A375 (cell line): Measurements from ENCODE around the gene VPS18. TPM values are rescaled to one million over a fixed set of nuclear protein-coding genes. Genes with fewer than 3 reads are reported as not detected.

Experiments
- small RNA-seq: library from RNA; depleted of rRNA; stranded (forward); fragments of <200 nt; gene quantifications from one replicate; pipeline ENCODE3, GENCODE V24; 2014
- total RNA-seq: library from RNA; depleted of rRNA; stranded (reverse); fragments of >200 nt; shearing (Covaris generic); gene quantifications from 2 replicates; pipeline ENCODE4 v1.2.3, GENCODE V29; 2014; rRNA removed

Gene VPS18, protein sequence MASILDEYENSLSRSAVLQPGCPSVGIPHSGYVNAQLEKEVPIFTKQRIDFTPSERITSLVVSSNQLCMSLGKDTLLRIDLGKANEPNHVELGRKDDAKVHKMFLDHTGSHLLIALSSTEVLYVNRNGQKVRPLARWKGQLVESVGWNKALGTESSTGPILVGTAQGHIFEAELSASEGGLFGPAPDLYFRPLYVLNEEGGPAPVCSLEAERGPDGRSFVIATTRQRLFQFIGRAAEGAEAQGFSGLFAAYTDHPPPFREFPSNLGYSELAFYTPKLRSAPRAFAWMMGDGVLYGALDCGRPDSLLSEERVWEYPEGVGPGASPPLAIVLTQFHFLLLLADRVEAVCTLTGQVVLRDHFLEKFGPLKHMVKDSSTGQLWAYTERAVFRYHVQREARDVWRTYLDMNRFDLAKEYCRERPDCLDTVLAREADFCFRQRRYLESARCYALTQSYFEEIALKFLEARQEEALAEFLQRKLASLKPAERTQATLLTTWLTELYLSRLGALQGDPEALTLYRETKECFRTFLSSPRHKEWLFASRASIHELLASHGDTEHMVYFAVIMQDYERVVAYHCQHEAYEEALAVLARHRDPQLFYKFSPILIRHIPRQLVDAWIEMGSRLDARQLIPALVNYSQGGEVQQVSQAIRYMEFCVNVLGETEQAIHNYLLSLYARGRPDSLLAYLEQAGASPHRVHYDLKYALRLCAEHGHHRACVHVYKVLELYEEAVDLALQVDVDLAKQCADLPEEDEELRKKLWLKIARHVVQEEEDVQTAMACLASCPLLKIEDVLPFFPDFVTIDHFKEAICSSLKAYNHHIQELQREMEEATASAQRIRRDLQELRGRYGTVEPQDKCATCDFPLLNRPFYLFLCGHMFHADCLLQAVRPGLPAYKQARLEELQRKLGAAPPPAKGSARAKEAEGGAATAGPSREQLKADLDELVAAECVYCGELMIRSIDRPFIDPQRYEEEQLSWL
- total RNA-seq, result 23.5 and 29.8 TPM in 2 replicates

DNA sequence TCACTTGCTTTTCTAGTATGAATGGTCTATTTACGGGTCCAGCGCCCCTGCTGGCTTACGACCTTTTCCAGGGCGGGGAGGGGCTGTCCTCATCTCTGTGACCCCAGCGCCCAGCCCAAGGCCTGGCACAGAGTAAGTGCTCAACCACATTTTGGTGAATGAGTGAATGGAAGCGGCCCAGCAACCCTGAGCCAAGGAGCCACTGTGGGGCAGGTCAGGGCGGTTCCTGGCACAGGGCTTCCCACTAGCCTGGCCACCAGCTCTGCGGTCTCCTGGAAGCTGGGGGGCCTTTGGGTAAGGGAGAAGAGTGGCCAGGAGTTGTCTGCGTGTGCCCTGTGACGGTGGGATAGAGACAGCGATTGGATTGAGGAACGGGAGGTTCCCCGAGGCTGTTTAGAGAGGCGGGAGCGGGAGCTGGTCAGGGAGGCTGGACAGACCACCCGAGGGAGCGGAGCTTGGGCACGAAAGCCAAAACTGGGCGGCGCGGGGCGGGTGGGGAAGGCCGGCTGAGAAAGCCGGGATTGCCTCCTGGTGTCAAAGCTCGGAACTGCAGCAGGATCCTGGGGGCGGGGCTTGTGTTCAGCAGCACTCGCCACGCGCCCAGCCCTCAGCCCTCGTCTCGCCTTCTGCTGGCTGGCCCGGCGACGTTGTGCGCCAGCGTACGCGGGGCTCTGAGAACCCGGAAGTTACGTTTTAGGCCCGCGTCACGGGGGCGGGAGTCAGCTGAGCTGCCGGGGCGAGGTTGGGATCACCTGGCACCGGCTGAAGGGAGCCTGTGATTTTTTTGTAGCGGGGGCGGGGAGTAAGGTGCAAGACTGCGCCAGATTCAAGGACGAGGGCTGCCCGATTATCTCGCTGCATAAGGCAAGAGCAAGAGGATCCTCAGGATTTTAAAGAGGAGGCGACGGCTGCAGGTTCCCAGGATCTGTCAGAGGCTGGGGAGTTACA, at the start of gene VPS18:
Gene VPS18 (plus strand): TSS at position 718 of the 948 bp plus-strand sequence. CDS start 319 bp downstream, outside the sequence.

DNA sequence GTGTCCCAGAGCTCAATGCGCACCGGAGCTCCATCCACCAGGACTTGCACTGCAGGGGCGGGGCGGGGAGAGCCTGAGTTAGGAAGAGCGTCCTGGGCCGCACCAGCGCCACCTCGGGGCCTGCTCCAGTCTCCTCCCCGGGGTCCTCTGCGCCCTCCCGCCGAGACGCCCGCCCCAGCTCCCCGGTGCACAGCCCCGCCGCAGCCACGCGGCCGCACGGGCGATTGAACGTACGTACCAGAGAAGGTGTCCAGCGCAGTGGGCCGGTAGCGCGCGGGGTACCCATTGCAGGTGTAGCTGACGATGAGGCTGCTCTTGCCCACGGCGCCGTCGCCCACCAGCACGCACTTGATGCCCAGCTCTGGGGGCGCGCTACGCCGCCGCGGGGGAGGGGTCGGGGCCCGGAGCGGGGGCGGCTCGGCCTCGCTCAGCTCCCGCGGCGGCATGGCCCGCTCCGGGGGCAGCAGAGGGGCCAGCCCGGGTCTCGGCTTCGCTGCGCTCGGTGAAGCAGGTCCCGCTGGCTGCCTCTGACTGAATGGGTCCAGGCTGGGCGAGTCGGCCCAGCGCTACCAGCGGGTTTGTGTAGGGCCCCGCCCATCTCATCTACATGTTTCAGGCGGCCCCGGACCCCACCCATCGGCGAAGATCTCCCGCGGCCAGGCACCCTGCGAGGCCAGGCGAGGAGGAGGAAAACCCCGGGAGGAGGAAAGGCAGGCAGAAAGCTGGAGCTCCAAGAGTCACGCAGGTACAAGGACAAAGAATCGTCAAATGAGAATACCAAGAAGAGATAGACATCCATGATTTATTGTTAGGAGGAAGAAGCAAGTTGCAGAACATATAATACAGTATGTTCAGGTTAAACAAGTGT, 20.3 kb upstream of the VPS18 start, which contains the start of gene RHOV:
Gene RHOV (minus strand): TSS at position 541 of the 868 bp plus-strand sequence. CDS start 95 bp downstream, at position 446.

DNA sequence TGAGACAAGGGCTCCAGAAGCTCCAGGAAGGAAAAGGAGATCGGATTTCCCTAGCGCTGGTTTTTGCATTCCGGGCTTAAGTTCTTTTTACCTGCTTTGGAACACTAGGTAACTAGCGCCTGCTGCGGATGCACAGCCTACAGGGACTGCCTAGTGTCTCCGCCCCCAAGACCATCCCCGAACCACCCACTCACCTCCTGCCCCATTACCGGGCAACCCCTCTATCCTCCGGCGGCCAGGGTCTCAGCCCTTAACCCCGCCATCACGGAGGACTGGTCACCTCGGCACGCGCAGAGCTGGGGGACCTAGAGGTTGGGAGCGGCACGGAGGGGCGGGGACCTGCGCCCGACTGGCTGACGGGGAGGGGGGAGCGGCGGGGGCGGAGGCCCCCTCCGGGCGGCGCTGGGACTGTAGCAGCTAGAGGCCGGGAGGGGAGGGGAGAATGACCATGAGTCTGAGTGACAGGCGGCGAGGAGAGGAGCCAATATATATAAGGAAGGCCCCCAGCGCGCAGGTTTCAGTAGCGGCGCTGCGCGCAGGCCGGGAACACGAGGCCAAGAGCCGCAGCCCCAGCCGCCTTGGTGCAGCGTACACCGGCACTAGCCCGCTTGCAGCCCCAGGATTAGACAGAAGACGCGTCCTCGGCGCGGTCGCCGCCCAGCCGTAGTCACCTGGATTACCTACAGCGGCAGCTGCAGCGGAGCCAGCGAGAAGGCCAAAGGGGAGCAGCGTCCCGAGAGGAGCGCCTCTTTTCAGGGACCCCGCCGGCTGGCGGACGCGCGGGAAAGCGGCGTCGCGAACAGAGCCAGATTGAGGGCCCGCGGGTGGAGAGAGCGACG, 34.8 kb downstream of the VPS18 start, which contains the start of gene DLL4:
Gene DLL4 (plus strand): TSS at position 520 of the 839 bp plus-strand sequence. CDS start 329 bp downstream, outside the sequence.

DNA sequence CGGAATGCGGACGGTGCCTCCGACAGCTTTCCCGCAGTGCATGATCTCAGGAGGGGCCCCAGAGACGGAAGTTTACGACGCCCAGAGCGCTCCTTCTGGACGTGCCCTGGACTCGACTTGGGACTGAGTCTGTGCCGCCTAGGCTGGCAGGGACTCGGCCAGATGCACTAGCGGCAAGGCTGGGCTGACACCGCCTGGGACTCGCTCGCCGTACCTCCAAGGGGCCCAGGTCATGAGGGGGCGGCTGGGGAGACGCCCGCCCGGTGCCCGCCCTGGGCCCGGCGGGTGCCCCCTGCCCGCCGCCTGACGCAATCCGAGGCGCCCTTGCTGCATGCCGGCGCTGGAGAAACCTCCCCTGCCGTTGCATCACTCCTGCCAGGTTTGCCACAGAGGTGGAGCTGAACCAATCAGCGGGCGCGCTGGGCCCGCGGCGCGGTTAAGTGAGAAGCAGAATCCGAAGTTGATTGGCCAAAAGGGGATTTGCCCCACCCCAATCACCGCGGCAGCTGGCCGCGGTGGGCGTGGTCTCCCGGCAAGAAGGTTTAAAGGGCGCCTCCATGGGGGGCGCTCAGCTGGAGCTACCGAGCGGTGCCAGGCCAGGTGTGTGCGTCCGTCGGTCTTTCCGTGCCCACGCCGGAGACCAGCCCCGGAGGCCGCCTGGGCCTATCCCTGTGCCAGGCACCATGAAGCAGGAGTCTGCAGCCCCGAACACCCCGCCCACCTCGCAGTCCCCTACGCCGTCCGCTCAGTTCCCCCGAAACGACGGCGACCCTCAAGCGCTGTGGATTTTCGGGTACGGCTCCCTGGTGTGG, 58.9 kb downstream of the VPS18 start, which contains the start of gene CHAC1:
Gene CHAC1 (plus strand): TSS at position 571 of the 812 bp plus-strand sequence. CDS start 113 bp downstream, at position 684.

Small RNAs within 50 kb of the gene (small RNA-seq; reads per million reads assigned to genes)
- not detected for gene AC025166.1
- gene ISCA1P4, result not detected

Other genes starting within 250 kb of the VPS18 start
- 28.1 and 29.8 TPM in 2 replicates for gene RAD51, start 199.3 kb upstream of the VPS18 start, total RNA-seq
- 20.3 and 23.7 TPM in 2 replicates for gene RMDN3, start 139.2 kb upstream of the VPS18 start, total RNA-seq
- 29.0 and 31.7 TPM in 2 replicates for gene GCHFR, start 130.4 kb upstream of the VPS18 start, total RNA-seq
- gene C15orf62, start 124.5 kb upstream of the VPS18 start, total RNA-seq, result 0.49 and 0.88 TPM in 2 replicates
- gene ZFYVE19, start 87.4 kb upstream of the VPS18 start, total RNA-seq, result 26.9 and 28.2 TPM in 2 replicates
- 61.7 and 79.5 TPM in 2 replicates for gene DNAJC17, start 87.0 kb upstream of the VPS18 start, total RNA-seq
- not detected in 2 replicates for gene PPP1R14D, start 65.7 kb upstream of the VPS18 start, total RNA-seq
- 1.6 and 2.5 TPM in 2 replicates for gene SPINT1, start 50.4 kb upstream of the VPS18 start, total RNA-seq
- gene RHOV, start 20.2 kb upstream of the VPS18 start, total RNA-seq, result 3.7 and 5.9 TPM in 2 replicates
- 0.21 TPM in 1 of 2 replicates, not detected in the other for gene DLL4, start 34.9 kb downstream of the VPS18 start, total RNA-seq
- gene CHAC1, start 59.0 kb downstream of the VPS18 start, total RNA-seq, result 52.0 and 66.8 TPM in 2 replicates
- 27.9 and 39.7 TPM in 2 replicates for gene INO80, start 221.8 kb downstream of the VPS18 start, total RNA-seq